ENCODE measurements around the gene SDHAF2. TPM values are rescaled to one million over a fixed set of nuclear protein-coding genes. Genes with fewer than 3 reads are reported as not detected.

SDHAF2 gene
- total RNA-seq, 1 donor from 2014 or later: 35.2 TPM

- no peak for TF ChIP-seq CTCF (IDR thresholded peaks at IDR 0.05)
- no peak for DNase-seq
Observed at GRCh38 chr11:61494381-61494961, 64.5 kb downstream of the SDHAF2 start.

GRCh38 chr11:61495801-61496601 is 66.1 kb downstream of the SDHAF2 start:
- no peak overlapping the region for H3K27ac ChIP-seq
- TF ChIP-seq CTCF (IDR thresholded peaks at IDR 0.05): no peak
- H3K4me3 ChIP-seq: no peak overlapping the region
- intact Hi-C loops (cut with DNase I): no loop called here
- H3K36me3 ChIP-seq: no peaks in the 10 kb centered on the region
- no peaks in the 10 kb centered on the region for H3K9me3 ChIP-seq
- no peaks in the 10 kb centered on the region for H3K27me3 ChIP-seq (ENCODE audit: low read depth)
- H3K4me1 ChIP-seq: no peaks in the 10 kb centered on the region
- ATAC-seq (peak in 1 of 2 donors; percentile 30), DNase-seq (no peak)

More at GRCh38 chr11:61494381-61494961, 64.5 kb downstream of the SDHAF2 start:
- no peak overlapping the region for H3K27ac ChIP-seq
- no peak overlapping the region for H3K4me3 ChIP-seq
- no peaks in the 10 kb centered on the region for H3K9me3 ChIP-seq
- intact Hi-C loops (cut with DNase I): no loop called here
- peaks cover 12% of the 10 kb centered on the region for H3K4me1 ChIP-seq
- no peaks in the 10 kb centered on the region for H3K36me3 ChIP-seq
- no peaks in the 10 kb centered on the region for H3K27me3 ChIP-seq (ENCODE audit: low read depth)
- no peak for ATAC-seq

Other genes with a start within 250 kb of the SDHAF2 start
- gene PGA3, start 226.6 kb upstream of the SDHAF2 start, total RNA-seq: 1.3 TPM
- gene PGA4, start 207.8 kb upstream of the SDHAF2 start, total RNA-seq: 0.83 TPM
- 0.32 TPM for gene PGA5, start 188.9 kb upstream of the SDHAF2 start, total RNA-seq
- gene VWCE, start 134.8 kb upstream of the SDHAF2 start, total RNA-seq: 1.2 TPM
- gene DDB1, start 97.0 kb upstream of the SDHAF2 start, total RNA-seq: 122 TPM
- gene TKFC, start 96.9 kb upstream of the SDHAF2 start, total RNA-seq: 35.0 TPM
- 47.2 TPM for gene CYB561A3, start 68.2 kb upstream of the SDHAF2 start, total RNA-seq
- 38.9 TPM for gene TMEM138, start 67.8 kb upstream of the SDHAF2 start, total RNA-seq
- 11.9 TPM for gene TMEM216, start 37.5 kb upstream of the SDHAF2 start, total RNA-seq
- gene CPSF7, start 149 bp upstream of the SDHAF2 start, total RNA-seq: 69.8 TPM
- 6.4 TPM for gene LRRC10B, start 78.6 kb downstream of the SDHAF2 start, total RNA-seq
- 3.8 TPM for gene SYT7, start 151.0 kb downstream of the SDHAF2 start, total RNA-seq

Measured in lower lobe of right lung (tissue), 2 donors.